A204.1 (cell line): ENCODE results near the gene SFMBT1.
"Not testable (repeated sequence)": the region's sequence is repeated elsewhere in the genome, so short reads cannot be mapped to it uniquely, and the experiment has no call there.

Experiments used
- FAIRE-seq: peaks from 2 replicates; lab custom pipeline; 2012; peaks lifted over from hg19 to GRCh38; lab: Jason Lieb, UNC

Gene SFMBT1

DNA sequence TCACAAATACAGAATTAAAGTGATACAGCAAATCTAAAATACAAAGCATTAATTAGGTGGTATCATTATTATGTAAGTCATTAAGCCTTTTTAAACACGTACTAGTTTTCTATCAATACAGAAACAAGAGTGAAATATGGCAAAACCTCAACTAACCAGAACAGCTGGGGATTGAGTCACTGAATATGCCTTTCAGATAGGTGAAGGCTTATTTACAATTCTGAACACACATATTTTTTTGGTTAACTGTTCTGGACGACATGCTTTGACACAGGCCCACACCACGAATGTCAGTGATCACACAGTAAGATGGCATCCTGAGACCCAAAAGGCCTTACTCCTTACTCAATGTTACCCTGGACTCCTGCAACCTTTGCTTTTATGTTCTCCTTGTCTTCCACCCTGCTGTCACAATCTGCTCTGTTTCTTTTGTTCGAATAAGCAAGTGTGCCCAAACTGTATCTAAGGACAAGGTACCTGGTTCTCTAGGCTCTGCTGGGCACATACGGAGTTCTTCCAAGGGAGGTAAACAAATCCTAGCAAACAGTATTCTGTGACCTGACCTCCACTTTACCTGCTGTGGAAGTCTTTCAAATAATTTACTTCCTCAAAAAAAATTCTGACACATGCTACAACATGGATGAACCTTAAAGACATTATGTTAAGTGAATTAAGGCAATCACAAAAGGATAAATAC is 7.0 kb downstream of the SFMBT1 start:
- no peak for FAIRE-seq

- no peak for FAIRE-seq
These were observed 9.9 kb downstream of the SFMBT1 start for GRCh38 chr3:53035825-53036619.

DNA sequence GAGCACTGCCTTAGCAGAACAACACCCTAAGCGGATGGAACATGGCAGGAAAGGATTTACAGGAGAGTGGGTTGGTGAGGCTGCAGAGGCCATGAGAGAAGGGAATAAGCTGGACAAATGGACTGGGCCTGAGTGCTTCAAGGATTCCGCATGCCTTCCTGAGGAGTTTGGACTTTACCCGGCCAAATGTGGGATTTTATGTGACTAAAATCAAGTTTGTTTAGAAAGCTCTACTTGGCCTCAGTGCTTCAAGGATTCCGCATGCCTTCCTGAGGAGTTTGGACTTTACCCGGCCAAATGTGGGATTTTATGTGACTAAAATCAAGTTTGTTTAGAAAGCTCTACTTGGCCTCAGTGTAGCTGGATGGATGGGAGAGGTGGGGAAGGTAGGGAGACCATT is 10.9 kb downstream of the SFMBT1 start:
- FAIRE-seq: not testable (repeated sequence)

GRCh38 chr3:53034411-53034810 is 11.5 kb downstream of the SFMBT1 start:
- not testable (repeated sequence) for FAIRE-seq

DNA sequence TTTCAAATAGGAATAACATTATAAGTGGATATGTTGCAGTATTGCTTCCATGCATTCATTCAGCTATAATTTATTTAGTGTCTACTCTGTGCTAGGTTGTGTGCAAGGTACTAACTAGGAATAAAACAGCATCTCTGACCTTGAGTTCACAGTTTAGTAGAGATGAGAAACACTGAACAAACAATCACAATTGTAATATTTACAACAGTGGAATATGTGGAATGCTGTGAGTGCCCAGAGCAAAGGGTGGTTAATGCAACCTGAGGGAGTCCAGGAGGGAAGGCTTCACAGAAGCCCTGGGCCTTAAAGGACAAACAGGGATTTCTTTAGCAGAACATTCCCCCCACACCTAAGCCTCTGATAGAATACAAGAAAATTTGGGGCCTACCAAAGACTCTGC is 13.3 kb downstream of the SFMBT1 start:
- FAIRE-seq: no peak

GRCh38 chr3:53030619-53031449 is 15.0 kb downstream of the SFMBT1 start:
- no peak for FAIRE-seq

DNA sequence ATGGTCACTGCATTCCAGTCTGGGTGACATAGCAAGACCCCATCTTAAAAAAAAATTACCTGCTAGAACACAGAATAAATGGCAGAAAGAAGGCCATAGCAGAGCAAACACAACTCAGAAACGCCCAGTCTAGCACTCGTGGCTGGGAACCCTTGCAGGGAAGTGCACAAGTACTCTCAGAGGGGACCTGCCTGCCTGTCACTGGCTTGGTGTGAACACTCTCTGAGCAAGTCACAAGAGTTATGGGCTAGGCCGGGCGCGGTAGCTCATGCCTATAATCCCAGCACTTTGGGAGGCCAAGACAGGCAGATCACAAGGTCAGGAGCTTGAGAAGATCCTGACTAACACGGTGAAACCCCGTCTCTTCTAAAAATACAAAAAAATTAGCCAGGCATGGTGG is 17.2 kb downstream of the SFMBT1 start:
- no peak for FAIRE-seq

- FAIRE-seq: no peak
These were observed 18.5 kb downstream of the SFMBT1 start for GRCh38 chr3:53027254-53027844.

- FAIRE-seq: no peak
These were observed 19.3 kb downstream of the SFMBT1 start for GRCh38 chr3:53026382-53027162.

GRCh38 chr3:53024315-53024714 is 21.6 kb downstream of the SFMBT1 start:
- FAIRE-seq: no peak

- no peak for FAIRE-seq
These were observed 22.6 kb downstream of the SFMBT1 start for GRCh38 chr3:53023072-53023823.

DNA sequence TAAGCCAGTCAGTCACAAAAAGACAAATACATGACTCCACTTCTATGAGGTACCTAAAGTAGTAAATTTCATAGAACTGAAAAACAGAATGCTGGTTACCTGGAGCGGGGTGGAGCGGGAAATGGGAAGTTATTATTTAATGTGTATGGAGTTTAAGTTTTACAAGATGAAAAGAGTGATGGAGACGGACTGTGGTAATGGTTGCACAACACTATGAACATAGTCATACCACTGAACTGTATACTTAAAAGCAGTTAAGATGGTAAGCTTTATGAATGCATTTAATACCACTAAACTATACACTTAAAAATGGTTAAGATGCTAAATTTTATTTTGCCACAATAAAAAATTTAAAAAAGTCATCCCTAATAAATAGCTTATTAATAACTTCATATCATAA is 23.2 kb downstream of the SFMBT1 start:
- no peak for FAIRE-seq

DNA sequence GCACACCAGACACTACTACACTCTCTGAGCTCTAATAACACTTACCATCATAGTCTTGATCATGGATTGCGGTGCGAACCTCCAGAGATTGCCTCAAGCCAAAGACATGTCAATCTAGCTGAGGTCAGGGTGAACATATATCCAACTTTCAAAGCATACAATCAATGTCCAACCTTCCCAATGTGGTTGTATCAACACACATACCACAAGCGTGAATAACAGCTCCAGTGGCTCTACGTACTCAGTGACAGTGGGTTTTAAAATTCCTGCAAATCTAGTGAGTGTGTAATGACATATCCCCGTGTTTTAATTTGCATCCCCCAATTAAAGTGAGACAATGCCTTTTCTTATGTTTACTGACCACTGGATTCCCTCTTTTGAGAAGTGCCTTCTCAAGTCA is 29.6 kb downstream of the SFMBT1 start:
- no peak for FAIRE-seq

GRCh38 chr3:53011324-53011723 is 34.5 kb downstream of the SFMBT1 start:
- FAIRE-seq: no peak

DNA sequence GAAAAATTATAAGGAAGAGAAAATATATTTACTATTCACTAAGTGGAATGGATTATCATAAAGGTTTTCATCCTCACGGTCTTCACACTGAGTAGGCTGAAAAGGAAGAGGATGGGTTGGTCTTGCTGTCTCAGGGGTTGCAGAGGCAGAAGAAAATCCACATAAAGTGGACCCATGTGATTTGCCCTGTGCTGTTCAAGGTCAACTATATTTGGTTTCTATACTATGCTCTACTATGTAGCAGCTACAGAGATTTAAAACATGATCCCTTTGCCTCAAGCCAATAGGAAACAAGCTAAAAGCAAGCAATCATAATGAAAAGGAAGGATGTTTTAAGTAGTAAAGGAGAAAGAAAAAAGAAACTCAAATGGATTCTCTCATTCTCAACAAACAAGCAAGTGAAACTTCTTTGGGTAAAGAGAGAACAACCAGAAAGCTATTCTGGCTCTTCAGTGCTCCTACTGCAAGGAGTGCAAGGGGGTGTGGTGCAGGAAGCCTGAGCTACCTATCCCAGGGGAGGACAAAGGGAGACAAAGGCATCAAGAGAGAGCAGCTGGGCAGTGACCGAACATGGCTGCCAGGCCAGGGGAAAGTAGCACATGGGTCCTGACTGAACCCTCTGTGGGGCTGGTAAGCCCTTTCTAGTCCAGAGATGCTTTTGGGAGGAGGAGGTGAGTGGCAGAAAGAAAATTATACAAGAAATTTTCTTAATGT is 35.9 kb downstream of the SFMBT1 start:
- FAIRE-seq: no peak

DNA sequence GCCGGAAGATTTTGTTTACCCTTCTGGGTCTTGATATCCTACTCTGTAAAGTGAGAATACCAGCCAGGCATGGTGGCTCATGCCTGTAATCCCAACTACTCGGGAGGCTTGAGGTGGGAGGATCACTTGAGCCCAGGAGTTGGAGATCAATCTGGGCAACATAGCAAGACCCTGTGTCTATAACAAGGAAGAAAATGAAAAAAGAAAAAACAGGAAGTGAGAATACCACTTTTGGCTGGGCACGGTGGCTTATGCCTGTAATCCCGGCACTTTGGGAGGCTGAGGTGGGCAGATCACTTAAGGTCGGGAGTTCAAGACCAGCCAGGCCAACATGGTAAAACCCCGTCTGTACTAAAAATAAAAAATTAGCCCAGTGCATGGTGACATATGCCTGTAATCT is 36.9 kb downstream of the SFMBT1 start:
- no peak for FAIRE-seq

DNA sequence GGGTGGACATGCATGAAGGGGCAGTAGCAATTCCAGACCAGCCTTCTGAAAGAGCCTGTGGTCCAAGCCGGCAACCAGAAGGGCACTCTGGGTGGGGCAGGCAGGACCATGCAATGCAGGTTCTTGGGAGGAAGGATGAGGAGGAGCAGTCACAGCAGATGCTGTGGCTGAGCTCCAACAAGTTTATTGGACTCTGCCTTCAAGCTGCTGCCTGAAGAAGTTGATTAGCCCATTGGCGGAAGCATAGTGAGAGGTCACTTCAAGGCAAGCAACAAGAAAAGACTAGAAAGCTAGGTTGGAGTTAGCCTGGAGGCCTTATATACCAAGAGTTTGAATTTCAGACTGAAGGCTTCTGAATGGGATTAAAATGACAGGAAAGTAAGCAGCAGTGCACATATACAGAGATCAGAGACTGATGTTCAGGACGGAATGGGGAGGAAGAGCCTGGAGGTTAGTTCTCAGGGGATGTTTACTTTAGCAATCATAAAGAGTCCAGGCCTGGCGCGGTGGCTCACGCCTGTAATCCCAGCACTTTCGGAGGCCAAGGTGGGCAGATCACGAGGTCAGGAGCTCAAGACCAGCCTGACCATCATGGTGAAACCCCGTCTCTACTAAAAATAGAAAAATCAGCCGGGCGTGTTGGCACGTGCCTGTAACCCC is 39.9 kb downstream of the SFMBT1 start:
- no peak for FAIRE-seq

DNA sequence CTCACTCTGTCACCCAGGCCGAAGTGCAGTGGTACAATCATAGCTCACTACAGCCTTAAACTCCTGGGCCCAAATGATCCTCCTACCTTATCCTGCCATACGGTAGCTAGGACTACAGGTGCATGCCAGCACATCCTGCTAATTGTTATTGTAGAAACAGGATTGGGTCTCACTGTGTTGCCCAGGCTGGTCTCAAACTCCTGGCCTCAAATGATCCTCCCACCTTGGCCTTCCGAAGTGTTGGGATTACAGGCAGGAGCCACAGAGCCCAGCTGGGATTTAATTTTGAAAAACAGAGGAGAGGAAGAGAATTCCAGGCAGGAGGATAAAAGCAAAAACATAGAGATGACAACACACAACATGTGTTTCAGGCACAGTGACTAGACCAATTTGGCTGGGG is 40.5 kb downstream of the SFMBT1 start:
- FAIRE-seq: no peak

GRCh38 chr3:53003320-53003719 is 42.6 kb downstream of the SFMBT1 start:
- FAIRE-seq: no peak
